Hepatocyte (in vitro differentiated cells): Measurements from ENCODE around the gene CRACR2B.

Source experiments
- CTCF ChIP-seq: fragments of 200-600 bp; sonication (generic); IDR thresholded peaks from 2 replicates; pipeline ENCODE4 v1.5.1; 2016; ENCODE audit warnings: antibody characterized with exemption, mild to moderate bottlenecking; ENCODE audit not compliant: poor library complexity
- EZH2 ChIP-seq: fragments of 200-600 bp; sonication (generic); IDR thresholded peaks from 2 replicates; pipeline ENCODE4 v1.6.1; 2016; ENCODE audit warnings: antibody characterized with exemption, mild to moderate bottlenecking, borderline replicate concordance

GRCh38 chr11:839280-839623 lies 11.5 kb downstream of the CRACR2B start:
- TF ChIP-seq EZH2 (no peak), CTCF (no peak)
